Activated CD4-positive, alpha-beta T cell treated with anti-CD3 and anti-CD28 coated beads, Interleukin-2, amount 10 ng/mL, durations not matched to agents 24 days and 14 days (primary cell): ENCODE data around the gene VEZT. TPM values are rescaled to one million over a fixed set of nuclear protein-coding genes. Genes with fewer than 3 reads are reported as not detected.

Experiments used
- DNase-seq: peaks from one replicate; pipeline ENCODE4 v3.0.0; 2022
- H3K27ac Mint-ChIP-seq: one replicate; pipeline ENCODE4 v1.8.0; 2022; ENCODE audit warnings: mild to moderate bottlenecking, mixed read lengths
- H3K27me3 Mint-ChIP-seq: one replicate; pipeline ENCODE4 v1.8.0; 2022; ENCODE audit warnings: mixed read lengths
- H3K36me3 Mint-ChIP-seq: one replicate; pipeline ENCODE4 v1.8.0; 2022; ENCODE audit warnings: low read depth, mild to moderate bottlenecking, mixed read lengths
- H3K4me1 Mint-ChIP-seq: one replicate; pipeline ENCODE4 v1.8.0; 2021; ENCODE audit warnings: mixed read lengths
- H3K4me3 Mint-ChIP-seq: one replicate; pipeline ENCODE4 v1.8.0; 2022; ENCODE audit warnings: mild to moderate bottlenecking, moderate library complexity, mixed read lengths
- H3K9me3 Mint-ChIP-seq: one replicate; pipeline ENCODE4 v1.8.0; 2021; ENCODE audit warnings: mixed read lengths
- intact Hi-C: fragments of 100-400 bp; cut with micrococcal nuclease; formaldehyde crosslinking; loops from one replicate; pipeline ENCODE4 v1.15.1; 2023
- total RNA-seq: library from RNA; stranded (reverse); gene quantifications from 2 replicates; pipeline ENCODE4 v1.2.3, GENCODE V29; 2022

The VEZT gene
- total RNA-seq = 57.7 and 58.8 TPM in 2 replicates

GRCh38 chr12:95217377-95218149 is at the start of gene VEZT, which contains the start of gene FGD6:
Gene VEZT, plus strand, starts transcription at chr12:95217807. Its CDS starts 44 bp downstream, at chr12:95217851.
Gene FGD6, minus strand, starts transcription at chr12:95217467. Its CDS starts 227 bp downstream, at chr12:95217240.
- DNase-seq = peak; percentile 99
- Mint-ChIP-seq H3K9me3 (no peaks in the 10 kb centered on the region), H3K36me3 (peaks cover 10% of the 10 kb centered on the region), H3K27ac (peak within 1 kb of the TSS; percentile 95), H3K4me1 (peaks cover 24% of the 10 kb centered on the region), H3K27me3 (peaks cover 15% of the 10 kb centered on the region), H3K4me3 (peak within 1 kb of the TSS; percentile 89)
- intact Hi-C loops = loop anchor here (1.0 to 5.0 kb wide), 11 partner anchors 23 to 1009 kb away; partner anchors contain the start of genes LTA4H, METAP2, NDUFA12 and NR2C1

- Mint-ChIP-seq H3K9me3 (no peaks in the 10 kb centered on the region), H3K27ac (no peak overlapping the region), H3K4me3 (no peak overlapping the region), H3K36me3 (no peaks in the 10 kb centered on the region), H3K27me3 (no peaks in the 10 kb centered on the region), H3K4me1 (no peaks in the 10 kb centered on the region)
- DNase-seq = no peak
- intact Hi-C loops = no loop called here
Observed at GRCh38 chr12:95168746-95169145, 48.9 kb upstream of the VEZT start.

- H3K4me3 Mint-ChIP-seq = no peak overlapping the region
- H3K27me3 Mint-ChIP-seq = no peaks in the 10 kb centered on the region
- H3K4me1 Mint-ChIP-seq = no peaks in the 10 kb centered on the region
- intact Hi-C loops = no loop called here
- no peaks in the 10 kb centered on the region for H3K36me3 Mint-ChIP-seq
- H3K9me3 Mint-ChIP-seq = no peaks in the 10 kb centered on the region
- DNase-seq = no peak
- H3K27ac Mint-ChIP-seq = no peak overlapping the region
Observed at GRCh38 chr12:95169368-95169767, 48.2 kb upstream of the VEZT start.

GRCh38 chr12:95173392-95174251 is 44.0 kb upstream of the VEZT start:
- peaks cover 10% of the 10 kb centered on the region for H3K27me3 Mint-ChIP-seq
- no peak overlapping the region for H3K27ac Mint-ChIP-seq
- no peaks in the 10 kb centered on the region for H3K36me3 Mint-ChIP-seq
- intact Hi-C loops = no loop called here
- no peak for DNase-seq
- H3K4me3 Mint-ChIP-seq = no peak overlapping the region
- no peaks in the 10 kb centered on the region for H3K4me1 Mint-ChIP-seq
- H3K9me3 Mint-ChIP-seq = no peaks in the 10 kb centered on the region

- no peak for DNase-seq
- Mint-ChIP-seq H3K27me3 (peaks cover 10% of the 10 kb centered on the region), H3K36me3 (no peaks in the 10 kb centered on the region), H3K9me3 (no peaks in the 10 kb centered on the region), H3K4me1 (no peaks in the 10 kb centered on the region), H3K4me3 (no peak overlapping the region), H3K27ac (no peak overlapping the region)
- intact Hi-C loops = no loop called here
Observed at GRCh38 chr12:95177201-95177768, 40.3 kb upstream of the VEZT start.

GRCh38 chr12:95178136-95178535 is 39.5 kb upstream of the VEZT start:
- H3K36me3 Mint-ChIP-seq = no peaks in the 10 kb centered on the region
- H3K4me3 Mint-ChIP-seq = no peak overlapping the region
- H3K9me3 Mint-ChIP-seq = no peaks in the 10 kb centered on the region
- H3K27ac Mint-ChIP-seq = no peak overlapping the region
- intact Hi-C loops = no loop called here
- peaks cover 2% of the 10 kb centered on the region for H3K4me1 Mint-ChIP-seq
- H3K27me3 Mint-ChIP-seq = peaks cover 10% of the 10 kb centered on the region
- no peak for DNase-seq

GRCh38 chr12:95179011-95179410 is 38.6 kb upstream of the VEZT start:
- peaks cover 10% of the 10 kb centered on the region for H3K27me3 Mint-ChIP-seq
- H3K9me3 Mint-ChIP-seq = no peaks in the 10 kb centered on the region
- H3K4me1 Mint-ChIP-seq = peaks cover 2% of the 10 kb centered on the region
- intact Hi-C loops = no loop called here
- H3K4me3 Mint-ChIP-seq = no peak overlapping the region
- no peak for DNase-seq
- no peaks in the 10 kb centered on the region for H3K36me3 Mint-ChIP-seq
- no peak overlapping the region for H3K27ac Mint-ChIP-seq

- Mint-ChIP-seq H3K27ac (no peak overlapping the region), H3K4me1 (peaks cover 2% of the 10 kb centered on the region), H3K9me3 (no peaks in the 10 kb centered on the region), H3K36me3 (no peaks in the 10 kb centered on the region), H3K4me3 (no peak overlapping the region), H3K27me3 (peaks cover 8% of the 10 kb centered on the region)
- no peak for DNase-seq
- intact Hi-C loops = no loop called here
Observed at GRCh38 chr12:95181103-95181502, 36.5 kb upstream of the VEZT start.

GRCh38 chr12:95182868-95183415 is 34.7 kb upstream of the VEZT start:
- DNase-seq = no peak
- Mint-ChIP-seq H3K9me3 (no peaks in the 10 kb centered on the region), H3K27me3 (peaks cover 3% of the 10 kb centered on the region), H3K27ac (no peak overlapping the region), H3K4me1 (peaks cover 2% of the 10 kb centered on the region), H3K4me3 (no peak overlapping the region), H3K36me3 (no peaks in the 10 kb centered on the region)
- intact Hi-C loops = no loop called here

- Mint-ChIP-seq H3K4me1 (peaks cover 2% of the 10 kb centered on the region), H3K36me3 (no peaks in the 10 kb centered on the region), H3K27ac (no peak overlapping the region), H3K9me3 (no peaks in the 10 kb centered on the region), H3K4me3 (no peak overlapping the region), H3K27me3 (no peaks in the 10 kb centered on the region)
- intact Hi-C loops = no loop called here
- DNase-seq = no peak
Observed at GRCh38 chr12:95184121-95184520, 33.5 kb upstream of the VEZT start.

- intact Hi-C loops = no loop called here
- H3K4me1 Mint-ChIP-seq = peaks cover 2% of the 10 kb centered on the region
- H3K36me3 Mint-ChIP-seq = no peaks in the 10 kb centered on the region
- no peaks in the 10 kb centered on the region for H3K27me3 Mint-ChIP-seq
- H3K4me3 Mint-ChIP-seq = no peak overlapping the region
- H3K27ac Mint-ChIP-seq = no peak overlapping the region
- no peak for DNase-seq
- no peaks in the 10 kb centered on the region for H3K9me3 Mint-ChIP-seq
Observed at GRCh38 chr12:95185072-95185471, 32.5 kb upstream of the VEZT start.

GRCh38 chr12:95185854-95186253 is 31.8 kb upstream of the VEZT start:
- Mint-ChIP-seq H3K27ac (no peak overlapping the region), H3K4me3 (no peak overlapping the region), H3K36me3 (no peaks in the 10 kb centered on the region), H3K27me3 (no peaks in the 10 kb centered on the region), H3K4me1 (peaks cover 2% of the 10 kb centered on the region), H3K9me3 (no peaks in the 10 kb centered on the region)
- DNase-seq = no peak
- intact Hi-C loops = no loop called here

GRCh38 chr12:95187865-95188415 is 29.7 kb upstream of the VEZT start:
- DNase-seq = no peak
- Mint-ChIP-seq H3K9me3 (no peaks in the 10 kb centered on the region), H3K27me3 (peaks cover 4% of the 10 kb centered on the region), H3K4me1 (peaks cover 2% of the 10 kb centered on the region), H3K27ac (no peak overlapping the region), H3K36me3 (no peaks in the 10 kb centered on the region), H3K4me3 (no peak overlapping the region)
- intact Hi-C loops = no loop called here
